Stimulated activated CD4-positive, alpha-beta T cell treated with anti-CD3 and anti-CD28 coated beads, Interleukin-15, amount 100 ng/mL, for 48 hours (primary cell): ENCODE results near the gene JAGN1.
A peak's percentile ranks its signal among the peaks of the same experiment; 100 is the strongest.
"Not testable (repeated sequence)": the region's sequence is repeated elsewhere in the genome, so short reads cannot be mapped to it uniquely, and the experiment has no call there.

Source experiments
- DNase-seq, 2 donors: peaks; one replicate each; pipeline ENCODE4 v3.0.0-alpha.2; 2020; ENCODE audit warnings: low read depth in 2 of 2

Gene JAGN1

DNA sequence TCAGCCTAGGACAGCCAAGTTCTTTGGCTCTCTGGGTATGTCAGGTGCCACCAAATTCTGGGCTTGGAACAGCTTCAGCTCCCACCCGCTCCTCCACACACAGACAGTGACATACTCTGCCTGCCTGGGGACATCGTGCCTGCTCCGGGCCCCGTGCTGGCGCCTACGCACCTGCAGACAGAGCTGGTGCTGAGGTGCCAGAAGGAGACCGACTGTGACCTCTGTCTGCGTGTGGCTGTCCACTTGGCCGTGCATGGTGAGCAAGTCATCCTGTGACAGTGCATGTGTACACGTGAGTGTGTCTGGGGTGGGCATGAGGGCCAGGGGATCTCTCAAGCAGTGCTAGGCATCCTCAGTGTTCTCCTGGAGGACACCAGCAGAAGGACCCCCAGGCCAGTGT lies 27.4 kb downstream of the JAGN1 start:
- DNase-seq = no peak

DNA sequence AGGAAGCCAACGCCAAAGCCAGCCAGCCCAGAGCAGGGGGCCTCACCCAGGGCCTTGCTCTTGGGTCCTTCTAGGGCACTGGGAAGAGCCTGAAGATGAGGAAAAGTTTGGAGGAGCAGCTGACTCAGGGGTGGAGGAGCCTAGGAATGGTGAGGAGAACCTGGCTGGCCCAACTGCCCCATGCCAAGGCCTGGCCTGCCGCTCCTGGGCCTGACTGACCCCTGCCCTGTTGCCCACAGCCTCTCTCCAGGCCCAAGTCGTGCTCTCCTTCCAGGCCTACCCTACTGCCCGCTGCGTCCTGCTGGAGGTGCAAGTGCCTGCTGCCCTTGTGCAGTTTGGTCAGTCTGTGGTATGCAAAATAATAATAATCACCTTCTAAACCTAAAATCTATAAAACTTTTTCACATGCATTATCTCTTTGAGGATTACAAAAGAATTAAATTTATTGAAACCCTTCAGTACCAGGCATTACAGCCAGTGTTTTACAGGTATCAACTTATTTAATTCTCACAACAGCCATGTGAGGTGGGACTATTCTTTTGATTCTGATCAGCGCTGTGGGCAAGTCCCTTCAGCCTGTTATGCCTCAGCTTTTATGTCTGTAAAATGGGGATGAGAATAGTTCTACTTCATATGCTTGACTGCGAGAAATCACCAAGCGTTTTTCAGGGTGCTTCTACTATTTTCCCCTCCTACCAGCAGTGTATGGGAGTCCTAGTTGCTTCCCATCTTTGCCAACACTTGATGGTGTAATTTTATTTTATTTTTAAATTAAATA lies 28.0 kb downstream of the JAGN1 start:
- no peak for DNase-seq

DNA sequence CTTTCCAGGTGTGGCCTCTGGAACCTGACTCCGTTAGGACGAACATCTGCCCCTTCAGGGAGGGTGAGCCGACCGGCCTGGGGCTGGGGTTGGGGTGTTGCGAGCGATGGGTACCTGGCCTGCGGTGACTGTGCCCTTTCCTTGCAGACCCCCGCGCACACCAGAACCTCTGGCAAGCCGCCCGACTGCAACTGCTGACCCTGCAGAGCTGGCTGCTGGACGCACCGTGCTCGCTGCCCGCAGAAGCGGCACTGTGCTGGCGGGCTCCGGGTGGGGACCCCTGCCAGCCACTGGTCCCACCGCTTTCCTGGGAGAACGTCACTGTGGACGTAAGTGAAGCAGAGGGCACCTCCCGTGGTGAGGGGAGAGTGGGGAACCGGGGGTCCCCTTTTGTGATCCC lies 37.7 kb downstream of the JAGN1 start:
- DNase-seq = no peak

DNA sequence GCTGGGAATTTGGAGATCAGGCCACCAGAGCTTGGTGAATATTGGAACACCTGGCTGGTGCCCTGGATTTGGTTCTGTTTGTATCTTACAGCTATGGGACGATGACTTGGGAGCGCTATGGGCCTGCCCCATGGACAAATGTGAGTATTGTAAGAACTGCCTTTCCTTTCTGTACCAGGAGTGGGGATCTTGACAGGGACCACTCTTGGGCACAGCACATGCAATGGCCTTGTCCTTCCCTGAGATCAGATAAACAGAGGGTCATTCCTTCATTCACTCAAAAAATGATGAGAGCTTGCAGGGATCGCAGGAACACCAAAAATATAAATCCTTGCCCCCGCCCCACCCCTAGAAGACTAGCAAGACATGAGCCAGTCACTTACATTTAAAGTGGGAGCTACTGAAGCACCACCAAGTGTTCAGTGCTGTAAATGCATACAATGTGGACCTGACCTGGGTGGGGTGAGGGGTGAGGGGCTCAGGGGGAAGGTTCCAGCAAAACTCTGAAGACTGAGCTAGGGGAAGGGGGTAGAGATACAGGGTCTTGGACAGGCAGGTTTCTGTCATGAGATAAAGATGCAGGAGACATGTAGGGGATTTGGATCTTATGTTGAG lies 40.5 kb downstream of the JAGN1 start:
- no peak for DNase-seq

DNA sequence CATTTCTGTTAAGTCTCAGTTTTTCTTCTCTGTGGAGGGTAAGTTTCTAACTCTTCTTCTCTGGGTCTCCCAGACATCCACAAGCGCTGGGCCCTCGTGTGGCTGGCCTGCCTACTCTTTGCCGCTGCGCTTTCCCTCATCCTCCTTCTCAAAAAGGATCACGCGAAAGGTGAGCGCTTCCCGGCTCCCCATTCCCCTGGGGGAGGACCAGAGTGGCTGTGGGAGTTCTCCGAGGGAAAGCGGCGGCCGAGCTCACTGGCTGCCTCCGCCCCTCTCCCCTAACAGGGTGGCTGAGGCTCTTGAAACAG lies 42.1 kb downstream of the JAGN1 start:
- DNase-seq = no peak

DNA sequence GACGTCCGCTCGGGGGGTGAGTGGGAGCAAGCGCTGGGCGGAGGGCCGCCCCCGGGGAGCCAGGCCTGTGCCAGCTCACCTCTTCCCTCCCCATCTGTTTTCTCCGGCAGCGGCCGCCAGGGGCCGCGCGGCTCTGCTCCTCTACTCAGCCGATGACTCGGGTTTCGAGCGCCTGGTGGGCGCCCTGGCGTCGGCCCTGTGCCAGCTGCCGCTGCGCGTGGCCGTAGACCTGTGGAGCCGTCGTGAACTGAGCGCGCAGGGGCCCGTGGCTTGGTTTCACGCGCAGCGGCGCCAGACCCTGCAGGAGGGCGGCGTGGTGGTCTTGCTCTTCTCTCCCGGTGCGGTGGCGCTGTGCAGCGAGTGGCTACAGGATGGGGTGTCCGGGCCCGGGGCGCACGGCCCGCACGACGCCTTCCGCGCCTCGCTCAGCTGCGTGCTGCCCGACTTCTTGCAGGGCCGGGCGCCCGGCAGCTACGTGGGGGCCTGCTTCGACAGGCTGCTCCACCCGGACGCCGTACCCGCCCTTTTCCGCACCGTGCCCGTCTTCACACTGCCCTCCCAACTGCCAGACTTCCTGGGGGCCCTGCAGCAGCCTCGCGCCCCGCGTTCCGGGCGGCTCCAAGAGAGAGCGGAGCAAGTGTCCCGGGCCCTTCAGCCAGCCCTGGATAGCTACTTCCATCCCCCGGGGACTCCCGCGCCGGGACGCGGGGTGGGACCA lies 42.6 kb downstream of the JAGN1 start:
- peak; percentile 82 to 89 for DNase-seq

DNA sequence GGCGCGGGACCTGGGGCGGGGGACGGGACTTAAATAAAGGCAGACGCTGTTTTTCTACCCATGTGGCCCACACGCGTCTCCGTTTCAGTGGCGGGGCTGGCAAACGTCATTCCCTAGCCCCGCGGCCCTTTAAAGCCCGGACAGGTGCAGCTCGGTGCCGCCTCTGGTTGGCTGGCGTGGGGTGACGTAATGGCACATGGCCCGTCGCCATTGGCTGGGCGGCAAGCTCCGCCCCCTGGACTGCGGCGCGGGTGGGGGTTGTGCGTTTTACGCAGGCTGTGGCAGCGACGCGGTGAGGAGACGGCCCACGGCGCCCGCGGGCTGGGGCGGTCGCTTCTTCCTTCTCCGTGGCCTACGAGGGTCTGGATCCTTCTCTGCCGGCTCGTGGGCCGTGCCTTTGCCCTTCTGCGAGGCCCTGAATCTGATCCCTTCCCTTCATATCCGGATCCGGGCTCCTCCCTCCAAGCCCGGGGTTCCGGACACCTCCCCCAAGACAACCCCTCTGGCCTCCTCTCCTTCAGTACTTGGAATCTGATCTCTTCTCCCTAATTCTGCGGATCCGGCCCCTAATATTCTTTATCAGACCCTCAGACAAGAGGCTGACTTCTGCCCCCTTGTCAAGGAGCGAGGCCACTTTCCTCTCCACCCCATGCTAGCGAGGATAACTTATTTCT lies 43.3 kb downstream of the JAGN1 start, which contains the start of gene CRELD1:
CRELD1 (plus strand) TSS at position 274 of the 674 bp plus-strand sequence. CDS start 605 bp downstream, outside the sequence.
- peak; percentile 93 to 96 for DNase-seq

DNA sequence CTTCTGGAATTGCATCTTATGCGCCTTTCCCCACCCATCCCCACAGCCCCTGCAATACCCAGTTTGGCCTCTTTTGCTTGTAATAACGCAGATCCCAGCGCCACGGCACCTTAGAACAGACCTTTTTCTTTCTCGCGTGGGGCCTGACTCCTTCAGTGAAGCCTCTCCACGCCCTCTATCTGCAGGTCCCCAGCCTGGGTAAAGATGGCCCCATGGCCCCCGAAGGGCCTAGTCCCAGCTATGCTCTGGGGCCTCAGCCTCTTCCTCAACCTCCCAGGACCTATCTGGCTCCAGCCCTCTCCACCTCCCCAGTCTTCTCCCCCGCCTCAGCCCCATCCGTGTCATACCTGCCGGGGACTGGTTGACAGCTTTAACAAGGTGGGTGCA lies 43.8 kb downstream of the JAGN1 start:
- DNase-seq = no peak

DNA sequence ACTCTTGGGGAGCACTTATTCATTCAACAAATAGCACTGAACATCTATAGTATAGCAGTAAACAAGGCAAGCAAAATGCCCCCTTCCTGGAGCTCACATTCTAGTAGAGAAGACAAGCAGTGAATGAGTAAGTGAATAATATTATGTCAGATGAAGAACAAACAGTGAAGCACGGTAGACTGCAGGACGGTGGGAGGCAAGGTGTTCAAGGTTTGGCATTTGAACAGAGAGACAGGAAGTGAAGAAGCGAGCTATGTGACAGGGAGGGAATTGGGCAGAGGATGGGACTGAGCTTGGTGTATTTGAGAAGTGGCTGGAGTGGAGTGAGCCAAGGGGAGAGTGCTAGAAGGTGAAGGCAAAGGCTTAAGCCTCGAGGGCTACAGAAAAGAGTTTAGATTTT lies 44.6 kb downstream of the JAGN1 start:
- DNase-seq = no peak

DNA sequence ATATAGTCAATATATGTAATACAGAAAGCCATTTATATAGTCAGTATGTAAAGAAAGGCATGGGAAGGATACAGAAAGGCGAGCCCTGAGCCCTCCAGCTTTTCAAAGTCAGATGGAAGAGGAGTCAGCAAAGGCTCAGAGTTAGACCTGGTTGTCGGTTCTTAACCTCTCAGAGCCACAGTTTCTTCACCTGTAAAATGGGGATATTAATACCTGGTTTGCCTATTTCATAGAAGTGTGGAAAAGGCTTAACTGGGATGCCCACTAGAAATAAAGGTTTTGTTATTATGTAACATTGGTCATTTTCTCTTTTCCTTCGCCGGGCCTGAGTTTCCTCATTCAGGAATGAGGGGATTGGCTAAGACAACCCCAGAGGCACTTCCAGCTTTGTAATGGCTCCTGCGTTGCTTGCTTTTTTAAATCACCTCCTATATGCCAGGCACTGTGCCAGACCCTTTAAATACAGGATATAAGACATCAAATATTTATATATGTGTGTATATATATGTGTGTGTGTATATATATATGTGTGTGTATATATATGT lies 45.6 kb downstream of the JAGN1 start:
- no peak for DNase-seq

DNA sequence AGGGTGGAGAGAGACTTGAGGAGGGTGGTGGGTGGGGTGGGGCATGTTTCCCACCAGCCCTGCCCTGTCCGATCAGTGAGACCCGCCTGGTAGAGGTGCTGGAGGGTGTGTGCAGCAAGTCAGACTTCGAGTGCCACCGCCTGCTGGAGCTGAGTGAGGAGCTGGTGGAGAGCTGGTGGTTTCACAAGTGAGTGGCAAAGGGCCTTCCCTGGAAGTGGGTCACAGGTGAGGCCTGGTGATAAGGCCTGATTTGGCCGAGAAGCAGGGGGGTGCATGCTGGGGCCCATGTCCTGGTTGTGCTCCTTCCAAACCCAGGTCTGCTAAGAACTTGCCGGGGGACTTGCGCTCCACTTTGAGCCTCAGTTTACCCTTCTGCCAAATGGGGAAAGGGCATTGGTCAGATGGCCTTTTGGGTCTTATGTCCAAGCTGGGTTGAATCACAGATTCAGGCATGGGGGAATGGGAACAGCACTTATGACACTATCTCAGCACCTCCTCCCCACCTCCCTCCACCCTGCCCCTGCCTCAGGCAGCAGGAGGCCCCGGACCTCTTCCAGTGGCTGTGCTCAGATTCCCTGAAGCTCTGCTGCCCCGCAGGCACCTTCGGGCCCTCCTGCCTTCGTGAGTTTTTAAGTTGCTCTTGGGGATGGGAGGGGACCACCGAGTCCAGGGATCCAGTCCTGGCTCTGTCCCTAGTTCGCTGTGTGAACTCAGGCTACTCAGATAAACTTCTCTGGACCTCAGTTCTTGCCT lies 47.3 kb downstream of the JAGN1 start:
- no peak for DNase-seq

DNA sequence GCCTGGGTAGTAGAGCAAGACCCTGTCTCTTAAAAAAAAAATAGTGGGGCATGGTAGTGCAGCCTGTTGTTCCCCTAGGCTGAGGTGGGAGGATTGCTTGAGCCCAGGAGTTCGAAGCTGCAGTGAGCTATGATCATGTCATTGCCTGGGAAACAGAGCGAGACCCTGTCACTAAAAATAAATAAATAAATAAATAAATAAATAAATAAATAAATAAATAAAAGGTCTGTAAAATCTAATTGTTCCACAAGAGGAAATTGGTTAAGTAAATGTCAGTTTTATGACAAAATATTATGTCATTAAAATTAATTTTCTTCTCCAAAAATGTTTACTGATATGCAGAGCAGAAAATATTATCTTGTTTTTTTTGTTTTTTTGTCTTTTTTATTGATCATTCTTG lies 48.6 kb downstream of the JAGN1 start:
- DNase-seq = no peak

DNA sequence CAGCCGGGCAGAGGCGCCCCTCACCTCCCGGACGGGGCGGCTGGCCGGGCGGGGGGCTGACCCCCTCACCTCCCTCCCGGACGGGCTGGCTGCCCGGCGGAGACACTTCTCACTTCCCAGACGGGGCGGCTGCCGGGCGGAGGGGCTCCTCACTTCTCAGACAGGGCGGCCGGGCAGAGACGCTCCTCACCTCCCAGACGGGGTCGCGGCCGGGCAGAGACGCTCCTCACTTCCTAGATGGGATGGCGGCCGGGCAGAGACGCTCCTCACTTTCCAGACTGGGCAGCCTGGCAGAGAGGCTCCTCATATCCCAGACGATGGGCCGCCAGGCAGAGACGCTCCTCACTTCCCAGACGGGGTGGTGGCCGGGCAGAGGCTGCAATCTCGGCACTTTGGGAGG lies 49.5 kb downstream of the JAGN1 start:
- DNase-seq = not testable (repeated sequence)

DNA sequence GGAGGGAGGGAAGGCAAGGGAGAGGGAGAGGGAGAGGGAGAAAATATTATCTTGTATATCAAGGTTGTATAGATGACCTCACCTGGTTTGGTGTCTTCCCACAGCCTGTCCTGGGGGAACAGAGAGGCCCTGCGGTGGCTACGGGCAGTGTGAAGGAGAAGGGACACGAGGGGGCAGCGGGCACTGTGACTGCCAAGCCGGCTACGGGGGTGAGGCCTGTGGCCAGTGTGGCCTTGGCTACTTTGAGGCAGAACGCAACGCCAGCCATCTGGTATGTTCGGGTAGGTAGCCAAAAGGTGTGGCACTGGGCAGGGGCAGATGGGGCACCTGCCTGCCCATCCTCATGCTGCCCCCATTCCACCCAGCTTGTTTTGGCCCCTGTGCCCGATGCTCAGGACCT lies 50.3 kb downstream of the JAGN1 start:
- DNase-seq = no peak

DNA sequence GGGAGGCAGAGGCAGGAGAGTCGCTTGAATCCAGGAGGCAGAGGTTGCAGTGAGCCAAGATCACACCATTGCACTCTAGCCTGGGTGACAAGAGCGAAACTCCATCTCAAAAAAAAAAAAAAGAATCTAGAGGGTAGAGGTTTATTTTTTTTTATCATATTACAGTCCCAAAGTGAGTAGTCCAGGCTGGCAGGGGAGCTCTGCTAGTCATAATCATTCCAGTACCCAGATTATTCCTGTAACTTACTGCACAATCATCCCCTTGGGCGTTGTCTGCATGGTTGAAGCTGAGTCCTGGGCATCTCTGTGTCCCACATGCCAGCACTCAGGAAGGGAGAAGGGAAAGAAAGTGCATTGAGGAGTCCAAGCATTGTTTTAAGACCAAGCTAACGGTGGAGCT lies 51.8 kb downstream of the JAGN1 start:
- no peak for DNase-seq

DNA sequence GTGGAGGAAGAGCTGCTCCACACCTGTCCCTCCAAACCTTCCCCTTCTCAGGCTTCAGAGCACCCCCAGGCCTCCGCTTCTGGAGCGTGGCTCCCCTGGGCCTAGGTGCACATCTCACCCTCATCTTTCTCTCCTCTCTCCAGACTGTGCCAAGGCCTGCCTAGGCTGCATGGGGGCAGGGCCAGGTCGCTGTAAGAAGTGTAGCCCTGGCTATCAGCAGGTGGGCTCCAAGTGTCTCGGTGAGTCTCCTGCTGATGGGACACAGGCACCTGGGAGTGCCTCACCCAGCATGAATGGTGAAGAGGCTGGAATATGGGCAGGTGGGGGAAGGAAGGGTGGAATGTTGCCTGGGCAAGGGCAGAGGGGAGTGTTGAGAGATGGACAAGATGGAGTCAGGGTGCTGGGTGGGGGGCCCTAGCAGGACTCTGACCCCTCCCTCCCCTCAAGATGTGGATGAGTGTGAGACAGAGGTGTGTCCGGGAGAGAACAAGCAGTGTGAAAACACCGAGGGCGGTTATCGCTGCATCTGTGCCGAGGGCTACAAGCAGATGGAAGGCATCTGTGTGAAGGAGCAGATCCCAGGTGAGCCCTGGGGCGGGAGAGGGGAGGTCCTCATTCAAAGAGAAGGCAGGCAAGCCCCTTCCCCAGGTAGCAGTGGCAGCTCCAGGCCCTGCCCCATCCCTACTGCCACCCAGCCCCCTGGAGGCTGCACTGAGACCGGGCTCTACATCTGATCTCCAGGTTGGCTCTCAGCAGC lies 52.7 kb downstream of the JAGN1 start:
- no peak for DNase-seq
